NOMO-1 treated with dmso at 0.1 percent for 144 hours (cell line): ENCODE results near the gene THEM5.
A peak's percentile ranks its signal among the peaks of the same experiment; 100 is the strongest.

Experiments used
- DNase-seq: peaks from one replicate; lab custom pipeline; 2025; ENCODE audit not compliant: unreplicated experiment; lab: John Stamatoyannopoulos, UW

Gene THEM5

DNA sequence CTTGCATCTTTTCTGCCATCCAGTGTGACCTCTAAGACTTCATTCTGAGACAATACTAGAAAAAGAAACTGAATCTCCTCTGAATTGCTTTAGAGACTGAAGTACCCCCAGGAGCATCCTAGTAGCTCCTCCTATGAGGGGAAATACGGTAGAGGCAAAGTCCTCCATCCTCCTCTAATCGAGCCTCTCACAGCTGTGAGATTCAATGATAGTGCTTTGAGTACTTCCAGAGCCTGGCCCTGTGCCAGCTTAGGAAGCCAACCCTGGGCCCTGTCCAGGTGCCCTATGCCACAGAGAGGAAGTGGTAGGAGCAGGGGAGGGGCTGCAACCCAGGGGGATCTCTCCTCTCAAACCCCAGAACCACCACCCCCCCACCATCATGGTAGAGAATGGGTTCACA is 32.6 kb downstream of the THEM5 start:
- DNase-seq = no peak

DNA sequence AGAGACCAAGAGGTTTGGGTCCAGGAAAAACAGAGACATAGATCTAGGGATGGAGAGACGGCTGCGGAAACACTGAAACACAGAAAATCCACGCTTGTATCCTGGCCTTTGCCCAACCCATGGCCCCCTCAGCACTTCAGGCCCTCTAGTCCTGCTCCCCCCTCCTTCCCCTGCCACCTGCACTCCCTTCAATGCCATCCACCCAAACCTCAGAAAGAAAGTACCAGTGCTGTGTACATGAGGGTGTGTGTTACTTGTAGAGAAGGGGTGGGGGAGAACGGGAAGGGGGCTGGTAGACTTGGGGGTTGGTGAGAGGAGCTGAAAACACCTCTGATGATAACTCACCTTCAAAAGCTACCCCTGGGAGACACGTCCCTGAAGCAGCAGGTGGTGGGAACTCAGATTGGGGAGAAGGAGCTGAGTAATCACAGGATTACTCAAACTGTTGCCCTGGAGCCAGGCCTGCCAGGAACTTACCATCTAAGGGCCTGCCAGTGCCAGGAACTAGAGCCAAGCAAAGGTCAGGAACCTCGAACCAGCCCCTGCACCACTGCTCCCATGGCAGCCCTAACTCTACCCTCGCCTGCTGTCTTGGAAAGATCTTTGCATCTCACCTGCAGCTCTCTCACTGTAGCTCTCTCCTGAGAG is 33.4 kb downstream of the THEM5 start:
- DNase-seq = no peak

DNA sequence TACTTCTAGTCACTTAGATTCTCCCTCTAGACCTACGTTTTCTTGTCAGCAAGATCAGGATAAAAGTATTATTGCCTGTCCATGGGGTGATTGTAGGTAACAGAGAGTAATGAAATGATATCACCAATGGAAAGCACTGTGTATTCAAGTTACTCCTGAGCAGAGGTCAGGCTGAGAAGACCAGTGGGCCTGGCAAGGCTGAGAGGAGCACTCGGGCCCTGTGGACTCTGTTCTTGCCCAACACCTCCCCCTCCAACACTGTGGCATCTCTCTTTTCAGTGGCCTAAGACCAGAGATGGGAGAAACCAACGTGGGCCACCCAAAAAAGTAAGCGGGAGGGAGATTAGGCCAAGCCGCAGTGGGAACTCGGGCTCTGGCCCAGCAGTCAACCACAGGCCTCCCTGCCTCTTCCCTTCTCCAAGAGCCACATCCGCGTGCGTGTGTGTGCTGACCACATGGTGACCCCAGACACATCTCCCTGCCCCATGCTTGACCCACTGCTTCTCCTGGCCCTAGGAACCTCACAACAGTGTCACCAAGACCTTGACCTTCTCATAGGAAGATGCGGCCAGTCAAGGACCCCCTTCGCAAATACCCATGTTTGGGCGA is 34.2 kb downstream of the THEM5 start:
- no peak for DNase-seq

DNA sequence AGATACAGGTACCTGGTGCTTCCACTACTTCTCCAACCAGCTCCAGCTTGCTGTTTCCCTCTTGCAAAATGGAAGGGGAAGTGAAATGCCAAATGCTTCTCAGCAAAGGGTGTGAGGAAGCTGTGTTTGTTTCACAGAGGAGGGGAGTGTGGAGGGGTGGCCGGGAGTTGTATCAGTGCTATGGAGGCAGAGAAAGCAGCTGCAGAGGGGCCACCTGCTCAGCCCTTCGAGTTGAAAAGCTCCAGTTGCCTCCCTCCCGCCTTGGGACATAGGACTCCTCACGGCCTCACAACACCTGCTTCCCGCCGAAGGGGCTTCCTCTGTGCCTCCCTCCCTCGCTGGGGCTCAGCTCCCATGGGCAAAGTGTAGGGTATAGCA is 36.2 kb downstream of the THEM5 start:
- peak; percentile 8 for DNase-seq

DNA sequence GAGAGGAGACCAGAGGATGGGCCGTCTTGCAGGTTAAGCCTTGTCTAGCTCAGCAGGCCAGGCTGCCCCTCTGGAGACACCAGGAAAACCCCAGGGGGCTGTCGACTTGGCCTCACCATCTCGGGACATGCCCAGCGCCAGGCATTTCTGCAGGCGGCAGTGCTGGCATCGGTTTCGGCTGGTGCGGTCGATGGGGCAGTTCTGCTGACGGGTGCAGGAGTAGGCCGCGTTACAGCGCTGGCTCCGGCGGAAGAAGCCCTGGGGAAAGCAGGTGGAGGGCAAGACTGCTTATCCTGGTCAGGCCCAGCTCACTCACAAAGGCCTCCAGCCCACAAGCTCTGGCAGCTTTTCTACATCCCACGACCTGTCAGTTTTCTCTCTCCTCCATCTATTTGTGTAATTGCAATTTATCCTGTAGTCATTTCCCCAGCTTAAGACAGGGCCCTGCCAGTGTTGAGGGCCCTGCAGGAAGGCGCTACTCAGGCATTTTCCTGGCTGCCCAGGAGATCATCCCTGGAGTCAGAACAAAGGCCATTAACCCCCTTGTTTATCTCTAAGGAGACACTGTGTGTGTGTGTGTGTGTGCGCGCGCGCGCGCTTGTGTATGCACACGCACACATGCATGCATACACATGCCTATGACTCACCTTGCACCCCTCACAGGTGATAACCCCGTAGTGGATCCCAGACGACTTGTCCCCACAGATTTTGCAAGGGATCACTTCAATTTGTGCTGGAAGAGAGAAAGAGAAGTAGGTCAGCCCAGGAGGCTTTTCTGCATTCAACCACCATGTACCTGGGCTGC is 36.8 kb downstream of the THEM5 start:
- DNase-seq = no peak

DNA sequence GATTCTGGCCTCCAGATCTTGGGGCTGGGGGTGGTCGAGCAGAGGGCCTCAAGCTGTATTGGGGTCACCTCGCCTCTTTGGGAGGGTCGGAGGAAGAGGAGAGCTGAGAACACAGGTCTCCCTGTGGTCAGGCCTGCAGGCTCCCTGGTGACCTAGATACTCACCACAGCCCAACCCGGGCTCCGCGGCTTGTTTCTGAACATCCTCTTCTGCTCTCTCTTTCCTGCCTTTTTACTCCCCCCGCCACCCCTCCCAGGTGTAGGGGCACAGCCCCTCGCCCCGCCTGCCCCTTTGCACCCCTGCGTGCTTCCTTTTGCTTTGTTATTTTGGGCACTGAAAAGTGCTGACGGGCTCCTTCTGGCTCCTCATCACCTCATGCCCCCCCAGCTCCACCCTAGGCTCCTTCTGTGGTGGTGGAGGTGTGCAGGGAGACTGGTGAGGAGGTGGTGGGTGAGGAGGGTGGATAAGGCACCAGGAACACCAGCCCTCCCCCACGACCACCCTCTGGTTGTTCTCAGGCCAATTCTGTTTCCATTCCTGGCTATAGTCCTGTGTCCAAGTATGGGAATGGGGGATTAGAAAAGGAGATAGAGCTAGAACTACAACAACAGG is 37.7 kb downstream of the THEM5 start:
- DNase-seq = no peak

DNA sequence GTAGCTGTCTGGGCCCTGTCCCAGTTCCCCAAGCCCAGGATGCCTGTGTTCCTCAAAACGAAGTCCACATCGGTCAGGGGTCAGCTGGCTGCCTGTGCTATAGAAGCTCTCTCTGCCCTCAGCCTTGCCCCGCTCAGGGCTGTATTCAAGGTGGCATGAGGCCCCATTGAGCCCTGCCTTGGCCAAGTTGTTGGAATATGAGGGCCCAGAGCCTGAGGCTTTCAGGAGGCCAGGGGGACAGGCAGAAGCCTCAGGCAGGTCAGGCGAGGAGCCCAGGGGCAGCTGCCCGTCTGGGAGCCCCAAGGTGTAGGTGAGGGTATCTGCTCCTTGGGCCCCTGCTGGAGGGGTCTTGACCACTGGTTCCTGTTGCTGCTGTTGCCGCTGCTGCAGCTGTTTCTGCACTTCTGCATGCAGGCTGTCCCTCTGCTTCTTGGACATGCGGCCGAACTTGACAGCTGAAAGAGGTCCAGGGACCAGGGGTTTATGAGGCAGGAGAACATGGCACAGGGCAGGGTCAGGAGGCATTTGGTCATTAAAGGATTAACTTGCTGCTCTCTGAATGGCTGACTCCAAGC is 38.5 kb downstream of the THEM5 start:
- DNase-seq = no peak

DNA sequence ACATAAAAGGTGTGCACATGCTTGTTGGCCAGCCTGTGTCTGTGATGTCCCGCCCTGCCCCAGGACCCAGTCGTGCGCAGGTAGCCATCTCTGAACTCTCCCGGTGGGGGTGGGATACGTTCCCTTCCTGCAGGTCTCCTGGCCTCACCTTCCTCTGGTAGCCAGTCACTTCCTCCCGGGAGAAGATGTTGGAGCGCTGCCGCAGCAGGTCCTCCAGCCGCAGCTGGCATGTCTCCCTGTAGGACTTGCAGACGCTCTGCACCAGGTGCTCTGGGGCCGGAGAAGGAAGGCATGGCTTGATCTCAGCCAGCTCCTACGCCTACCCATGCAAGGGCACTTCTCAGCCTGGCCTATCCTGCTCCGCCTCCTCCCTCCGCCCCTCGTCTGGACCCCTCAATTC is 39.1 kb downstream of the THEM5 start:
- no peak for DNase-seq

DNA sequence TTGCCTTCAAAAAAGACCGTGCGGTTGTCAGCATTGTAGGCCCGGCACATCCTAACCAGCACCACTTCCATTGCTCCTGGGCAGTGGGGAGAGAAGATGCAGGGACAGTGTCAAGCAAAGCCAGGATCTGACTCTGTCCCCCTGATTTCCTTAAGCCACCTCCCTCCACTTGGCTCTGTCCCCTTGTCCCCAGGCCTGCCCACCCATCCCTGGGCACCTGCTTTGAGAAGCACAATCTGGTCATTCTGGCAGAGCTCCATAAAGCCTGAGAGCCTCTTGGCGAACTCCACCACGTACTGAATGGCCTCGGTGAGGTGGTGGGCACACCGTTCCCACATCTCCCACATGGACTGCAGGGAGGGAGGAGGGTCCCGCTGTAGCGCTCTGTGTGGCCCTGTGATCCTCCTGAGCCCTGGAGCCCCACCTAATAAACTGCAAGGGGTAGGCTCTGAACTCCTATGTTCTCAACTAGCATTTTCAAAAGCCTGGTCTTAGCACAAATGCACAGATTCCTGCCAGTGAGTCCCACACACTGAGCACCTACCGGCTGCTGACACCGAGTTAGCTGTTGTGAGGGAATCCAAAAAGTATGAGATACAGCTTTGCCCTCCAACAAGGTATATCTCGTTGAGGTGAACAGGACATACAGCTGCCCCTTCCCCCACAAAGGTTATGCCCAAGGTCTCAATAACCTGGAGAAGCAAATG is 40.1 kb downstream of the THEM5 start:
- no peak for DNase-seq

DNA sequence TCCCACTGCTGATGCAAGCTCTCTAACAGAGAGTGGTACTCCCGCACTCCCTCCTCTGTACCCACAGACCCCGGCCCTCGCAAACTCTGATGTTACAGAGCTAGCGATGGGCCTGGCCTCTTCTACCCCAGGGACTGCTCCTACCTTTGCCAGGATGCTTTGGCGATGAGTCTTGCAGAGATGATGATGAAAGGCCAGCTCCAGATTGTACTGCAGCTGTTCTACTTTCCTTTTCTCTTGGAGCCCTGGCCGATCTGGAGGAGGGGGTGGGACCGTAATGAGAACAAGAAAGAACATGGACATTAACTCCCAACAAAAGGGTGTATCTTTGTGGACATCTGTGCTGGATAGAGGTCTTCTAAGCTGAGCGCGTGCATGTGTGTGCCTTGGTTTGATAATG is 42.3 kb downstream of the THEM5 start:
- no peak for DNase-seq

DNA sequence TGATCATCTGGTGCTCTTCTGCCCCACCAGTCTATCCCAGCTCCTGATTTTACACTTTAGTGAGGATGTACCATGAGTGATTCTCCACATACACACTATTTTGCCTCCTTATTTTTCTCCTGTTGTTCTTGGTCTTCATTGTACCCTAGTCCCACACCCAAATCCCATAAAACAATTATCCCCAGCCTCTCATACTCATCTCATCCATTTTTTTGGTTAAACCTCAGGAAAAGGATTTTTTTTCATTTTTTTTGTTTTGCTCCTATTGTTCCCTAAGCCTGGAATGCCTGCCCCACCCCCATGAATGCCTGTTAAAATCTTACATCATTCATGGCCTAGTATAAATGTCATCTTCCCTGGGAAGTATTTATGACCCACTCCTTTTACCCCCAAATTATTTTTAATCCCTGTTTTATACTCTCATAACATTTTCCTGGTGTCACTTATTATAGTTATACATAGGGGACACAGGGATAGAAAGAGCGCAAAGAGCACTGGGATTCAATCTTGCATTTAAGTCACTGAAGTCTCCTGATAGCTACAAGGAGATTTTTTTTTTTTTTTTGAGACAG is 43.4 kb downstream of the THEM5 start:
- no peak for DNase-seq

DNA sequence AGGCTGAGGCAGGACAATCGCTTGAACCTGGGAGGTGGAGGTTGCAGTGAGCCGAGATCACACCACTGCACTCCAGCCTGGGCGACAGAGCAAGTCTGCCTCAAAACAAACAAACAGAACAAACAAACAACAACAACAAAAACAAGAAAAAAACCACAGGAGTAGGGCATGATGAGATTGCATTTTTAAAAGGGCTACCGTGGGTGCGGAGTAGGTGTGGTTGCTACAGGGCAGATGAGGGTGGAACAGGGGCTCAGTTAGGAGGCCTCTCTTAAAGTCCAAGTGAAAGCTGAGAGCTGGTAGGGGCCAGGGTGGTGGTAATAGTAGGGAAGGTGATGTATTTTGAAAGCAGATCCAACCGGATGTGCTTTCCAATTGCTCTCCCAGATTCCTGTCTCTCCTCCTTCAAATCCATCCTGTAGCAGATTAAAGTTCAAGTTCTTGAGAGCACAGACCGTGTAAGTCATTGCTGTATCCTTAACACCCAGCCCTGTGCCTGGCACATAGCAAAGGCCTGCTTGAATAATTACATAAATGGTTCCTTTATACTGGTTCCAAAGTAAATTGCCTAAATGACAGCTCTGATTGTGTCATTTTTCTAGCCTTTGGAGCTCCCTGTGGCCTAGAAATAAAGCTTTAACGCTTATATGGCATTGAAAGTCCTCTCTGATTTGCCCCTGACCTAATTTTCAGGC is 44.1 kb downstream of the THEM5 start:
- no peak for DNase-seq

DNA sequence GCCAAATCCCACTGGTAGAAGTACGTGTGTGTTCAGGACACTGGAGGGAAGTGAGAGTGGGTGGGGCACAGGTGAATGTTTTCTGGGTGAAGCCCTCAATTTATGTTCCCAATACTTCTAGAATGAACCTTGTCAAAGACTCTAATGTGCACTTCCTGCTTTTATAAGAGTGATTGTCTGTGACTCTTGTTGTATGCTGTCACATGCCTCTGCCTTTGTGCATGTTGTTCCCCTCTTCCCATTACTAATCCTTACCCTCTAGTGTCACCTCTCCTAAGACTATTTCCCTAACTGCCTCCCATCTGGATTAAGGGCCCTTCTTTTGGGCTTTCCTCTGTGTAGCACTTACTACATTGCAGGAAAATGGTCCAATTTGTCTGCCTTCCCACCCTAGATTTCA is 45.7 kb downstream of the THEM5 start:
- DNase-seq = no peak

DNA sequence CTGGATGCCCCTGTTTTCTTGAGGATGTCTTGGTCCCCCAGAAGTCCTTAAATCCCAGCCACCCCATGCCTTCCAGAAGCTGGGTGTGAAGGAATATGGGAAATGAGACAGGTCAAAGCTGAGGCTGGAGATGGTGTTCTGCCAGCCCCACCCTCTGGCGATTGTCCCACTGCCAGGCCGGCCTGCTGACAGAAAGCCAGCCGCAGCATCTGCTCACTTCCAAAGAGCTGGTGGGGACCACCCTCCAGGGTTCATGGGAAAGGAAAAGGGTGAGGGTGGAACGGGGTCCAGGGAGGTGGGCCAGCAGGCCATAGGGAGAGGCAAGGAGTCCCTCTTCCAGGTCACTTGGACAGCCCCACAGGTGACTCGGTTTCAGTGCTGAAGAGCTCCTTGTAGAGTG is 46.4 kb downstream of the THEM5 start:
- DNase-seq = no peak

DNA sequence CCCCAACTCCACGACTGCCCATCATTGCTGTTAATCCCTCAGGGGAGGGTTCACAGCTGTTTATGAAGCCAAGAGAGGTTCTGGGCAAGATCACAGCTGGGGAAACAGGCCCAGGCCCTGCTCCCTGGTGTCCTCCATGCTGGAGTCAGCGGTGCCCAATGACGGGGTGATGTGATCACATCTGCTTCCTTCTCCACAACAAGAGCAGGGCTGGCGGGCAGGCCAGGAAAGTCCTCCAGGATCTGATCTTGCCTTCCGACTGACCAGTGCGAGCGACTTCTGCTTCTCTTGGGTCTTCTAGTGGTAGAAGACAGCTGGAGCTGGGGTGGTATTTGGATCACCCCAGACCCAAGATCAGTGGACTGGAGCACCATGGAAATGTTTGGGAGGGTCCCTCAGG is 47.3 kb downstream of the THEM5 start:
- DNase-seq = no peak

DNA sequence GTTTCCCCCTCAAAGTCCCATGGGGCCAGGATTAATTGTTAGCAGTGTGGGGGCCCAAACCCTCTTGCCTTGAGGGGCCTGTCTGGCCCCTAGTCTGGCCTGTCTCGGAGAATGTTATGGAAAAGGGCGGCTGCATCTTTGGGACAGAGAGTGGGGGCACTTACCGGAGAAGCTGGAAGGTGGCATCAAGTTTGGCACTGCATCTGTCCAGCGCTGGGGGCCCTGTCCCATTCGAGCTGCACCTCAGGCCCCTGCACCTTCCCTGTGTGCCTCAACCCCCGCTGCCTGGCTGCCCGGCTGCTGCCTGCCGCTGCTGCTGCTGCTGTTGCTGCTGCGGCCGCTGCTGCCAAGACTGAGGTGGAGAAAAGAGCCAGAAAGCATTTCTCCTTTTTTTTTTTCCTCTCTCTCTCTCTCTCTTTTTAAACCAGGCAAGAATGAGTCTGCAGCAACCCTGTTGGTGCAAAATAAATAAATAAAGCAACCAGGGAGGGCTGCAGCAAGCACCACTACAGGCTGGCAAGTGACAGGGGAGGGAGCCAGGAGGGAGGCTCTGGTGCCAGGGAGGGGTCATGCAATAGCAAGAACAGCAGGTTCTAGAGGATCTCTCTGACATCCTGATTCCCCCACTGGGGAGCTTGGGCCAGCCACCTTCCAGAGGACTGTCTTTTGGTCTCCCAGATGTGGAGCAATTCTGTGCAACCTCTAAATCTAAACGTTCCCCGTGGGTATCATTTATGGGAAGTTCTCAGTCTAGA is 48.3 kb downstream of the THEM5 start, which contains the start of gene LINGO4:
LINGO4 (minus strand) TSS at position 354 of the 755 bp plus-strand sequence. CDS start 2,715 bp downstream, outside the sequence.
- DNase-seq = no peak

DNA sequence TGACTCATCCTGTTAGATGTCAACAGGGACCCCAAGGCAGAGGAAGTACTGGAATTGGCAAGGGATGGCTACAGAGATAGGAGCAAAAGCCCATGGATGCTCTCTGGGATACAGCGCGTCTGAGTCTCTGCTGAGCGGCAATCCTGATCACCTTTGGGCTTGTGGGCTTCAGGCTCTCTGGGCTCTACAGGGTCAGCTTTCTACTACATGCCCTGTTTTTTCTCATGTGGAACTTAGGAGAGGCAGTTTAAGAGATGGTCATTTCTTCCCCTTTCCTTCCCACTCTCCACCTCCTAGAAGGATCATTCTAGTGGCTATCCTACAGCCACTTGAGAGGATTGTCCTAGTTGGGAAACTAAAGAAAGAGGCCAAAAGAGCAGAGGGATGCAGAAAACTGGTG is 49.6 kb downstream of the THEM5 start:
- DNase-seq = no peak

DNA sequence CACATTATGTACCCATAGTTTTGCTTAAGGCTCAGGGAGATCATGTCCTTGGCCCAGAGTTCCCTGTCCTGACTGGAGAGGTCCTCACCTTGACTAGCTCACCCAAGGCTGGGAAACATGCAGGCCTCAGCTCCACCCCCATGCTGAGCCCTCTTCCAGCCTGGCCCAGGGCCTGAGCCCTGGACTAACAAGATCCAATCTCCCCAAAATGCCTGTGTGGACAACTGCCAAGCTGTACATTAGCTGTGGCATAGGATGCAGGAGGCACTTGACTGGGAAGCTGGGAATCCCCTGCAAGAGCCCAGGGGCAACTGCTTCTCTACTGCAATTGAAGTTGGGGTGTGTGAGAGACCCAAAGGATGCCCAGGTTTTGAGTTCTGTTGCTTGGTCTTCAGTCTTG is 50.3 kb downstream of the THEM5 start:
- DNase-seq = no peak

DNA sequence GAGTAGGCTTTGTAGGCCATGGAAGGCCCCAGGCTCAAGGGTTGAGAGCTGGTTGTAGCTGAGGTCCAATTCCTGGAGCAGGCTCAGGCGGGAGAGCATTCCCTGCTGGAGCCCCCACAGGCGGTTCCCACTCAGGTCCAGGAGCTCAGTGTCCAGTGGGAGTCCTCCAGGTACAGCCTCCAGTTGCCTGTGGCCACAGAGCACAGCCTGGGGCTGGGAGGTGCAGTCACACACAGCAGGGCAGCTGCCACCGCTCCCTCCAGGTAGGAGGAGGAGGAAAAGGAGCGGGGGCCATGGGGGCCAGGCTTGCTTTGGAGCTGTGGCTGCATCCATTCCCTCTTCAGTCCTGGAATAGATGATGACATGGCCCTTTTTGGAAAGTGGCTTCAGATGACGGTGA is 51.1 kb downstream of the THEM5 start:
- DNase-seq = no peak
